ENCODE results near the gene EFNB3. TPM values are rescaled to one million over a fixed set of nuclear protein-coding genes. Genes with fewer than 3 reads are reported as not detected.

EFNB3 gene
- total RNA-seq, 1 experiment from 2014 or later = 0.07 TPM

DNA sequence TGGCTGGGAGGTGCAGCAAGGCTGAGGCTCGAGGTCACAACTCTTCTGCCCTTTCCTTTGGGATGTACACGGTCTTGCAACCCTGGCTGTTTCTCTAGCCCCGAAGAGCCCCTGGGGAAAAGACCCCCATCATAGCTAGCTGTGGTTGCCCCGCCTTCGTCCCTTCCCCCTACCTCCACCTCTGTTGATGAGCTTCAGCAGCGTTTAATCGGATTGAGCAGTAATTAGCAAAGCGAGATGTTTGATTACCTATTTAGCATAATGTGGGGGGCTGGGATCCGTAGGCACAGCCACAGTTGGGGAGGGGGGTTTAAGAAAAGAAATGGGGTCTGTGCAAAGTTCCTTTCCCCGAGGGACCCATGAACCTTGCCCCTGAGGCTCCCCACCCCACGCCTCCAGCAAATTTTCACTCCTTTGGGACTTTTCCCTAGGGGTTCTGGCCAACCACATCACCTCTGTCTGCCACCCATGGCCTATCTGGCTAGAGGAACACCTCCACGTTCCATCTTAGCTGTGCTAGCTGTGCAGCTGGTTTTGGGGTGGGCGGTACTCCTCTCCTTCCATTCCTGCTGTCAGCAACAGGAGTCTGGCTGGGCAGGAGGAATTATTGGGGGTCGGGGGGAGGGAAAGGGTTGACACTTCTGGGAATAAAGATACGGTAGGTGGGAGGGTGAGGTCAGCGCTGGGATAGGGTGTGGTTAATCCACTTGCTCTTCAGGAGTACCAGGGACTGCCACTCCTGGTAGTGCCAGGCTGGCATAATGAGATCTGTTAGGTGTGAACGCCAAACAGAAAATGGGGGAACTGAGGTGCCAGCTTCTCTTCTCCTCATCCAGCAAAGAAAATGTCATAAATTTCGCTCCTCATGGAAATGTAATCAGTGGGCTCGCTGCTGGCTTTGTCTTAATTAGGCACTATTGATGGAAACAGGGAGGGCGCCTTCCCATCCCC lies 11.2 kb downstream of the EFNB3 start:
- no peak for DNase-seq (ENCODE audit: low read depth, low spot score)
- no peak overlapping the region for H2AFZ ChIP-seq (ENCODE audit: low read depth, low read length, poor library complexity, severe bottlenecking)
- CTCF ChIA-PET = interaction anchor here (0.5 to 1.6 kb wide), 6 partner anchors 9 to 156 kb away, joined by 3 to 8 read pairs (median 3); partner anchors contain the start of genes CYB5D1, NAA38, TP53 and WRAP53

GRCh38 chr17:7716901-7717755 lies 12.1 kb downstream of the EFNB3 start, which contains the start of gene DNAH2:
TSS of gene DNAH2 (plus strand) at chr17:7717744. CDS start at chr17:7719735, 1,991 bp downstream.
- Histone ChIP-seq H3K9ac (ENCODE audit: low read length) (peak within 1 kb of the TSS; percentile 71), H3K36me3 (ENCODE audit: control insufficient read depth in 1 of 2, insufficient read depth in 2 of 2, low read length in 2 of 2) (no peaks in the 10 kb centered on the region), H4K20me1 (ENCODE audit: insufficient read depth) (no peaks in the 10 kb centered on the region), H2AFZ (ENCODE audit: low read depth, low read length, poor library complexity, severe bottlenecking) (no peak within 1 kb of the TSS), H3K9me3 (ENCODE audit: control insufficient read depth in 1 of 2, insufficient read depth in 1 of 2, low read depth in 1 of 2, low read length in 2 of 2) (no peaks in the 10 kb centered on the region), H3K9me2 (ENCODE audit: insufficient read depth) (no peaks in the 10 kb centered on the region), H3K27me3 (ENCODE audit: insufficient read depth, low read length) (no peaks in the 10 kb centered on the region), H3K79me2 (ENCODE audit: insufficient read depth, low read length) (no peaks in the 10 kb centered on the region), H3K4me3 (replicated peaks in 1 of 2; ENCODE audit: low read depth in 1 of 2, low read length in 2 of 2) (peak within 1 kb of the TSS; percentile 64 to 70), H3K4me2 (ENCODE audit: low read length) (peak within 1 kb of the TSS; percentile 92), H3K4me1 (ENCODE audit: control insufficient read depth in 1 of 2, insufficient read depth in 2 of 2, low read length in 2 of 2) (peaks cover 12 to 26% of the 10 kb centered on the region in 2 experiments), H3K27ac (ENCODE audit: low read depth, low read length) (peak within 1 kb of the TSS; percentile 70)
- peak; percentile 89 for DNase-seq (ENCODE audit: low read depth, low spot score)
- ChIA-PET CTCF (interaction anchor here (0.5 to 1.6 kb wide), 6 partner anchors 8 to 156 kb away, joined by 3 to 8 read pairs (median 3); partner anchors contain the start of genes CYB5D1, NAA38, TP53 and WRAP53), POLR2A (interaction anchor here (0.7 to 1.5 kb wide), 5 partner anchors 11 to 456 kb away, joined by 3 to 7 read pairs (median 3); partner anchors contain the start of genes TP53 and TRAPPC1), RAD21 (ENCODE audit: low non-redundant PET in 1 of 2, low total read pairs in 2 of 2, uncharacterized antibody in 2 of 2, unreplicated experiment in 2 of 2) (no interaction called here)
- intact Hi-C loops (cut with micrococcal nuclease) = loop anchor here (1.0 kb wide), 1 partner anchor 120 kb away; no protein-coding TSS in a partner anchor
- ATAC-seq = peak; percentile 91
- BruUV-seq (replicated peaks) = no TSS peak
- TF ChIP-seq, protein P1, sequence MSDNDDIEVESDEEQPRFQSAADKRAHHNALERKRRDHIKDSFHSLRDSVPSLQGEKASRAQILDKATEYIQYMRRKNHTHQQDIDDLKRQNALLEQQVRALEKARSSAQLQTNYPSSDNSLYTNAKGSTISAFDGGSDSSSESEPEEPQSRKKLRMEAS (IDR thresholded peaks at IDR 0.05) = no peak; the same call in 1 of the 2 replicates
- TF ChIP-seq TCF7L2 (IDR thresholded peaks at IDR 0.05; ENCODE audit: borderline replicate concordance, extremely low read depth, insufficient read depth, insufficient read length) (no peak), SIN3A (IDR thresholded peaks at IDR 0.05; ENCODE audit: low read depth) (no peak), SP1 (IDR thresholded peaks at IDR 0.05; ENCODE audit: low read depth) (peak; percentile 97), JUND (IDR thresholded peaks at IDR 0.05) (no peak; the same call in none of the 2 replicates), YY1 (IDR thresholded peaks at IDR 0.05; ENCODE audit: extremely low read depth, insufficient replicate concordance, low read depth, low read length) (peak; percentile 58), RAD21 (IDR thresholded peaks at IDR 0.05; ENCODE audit: low read depth) (peak; percentile 72), ZFX (IDR thresholded peaks at IDR 0.05) (no peak), CEBPB (IDR thresholded peaks at IDR 0.05; ENCODE audit: low read depth) (no peak), POLR2AphosphoS5 (IDR thresholded peaks at IDR 0.05; ENCODE audit: low read depth, low read length) (peak; percentile 54), POLR2A (IDR thresholded peaks at IDR 0.05; ENCODE audit: borderline replicate concordance, extremely low read depth, insufficient read depth, insufficient read length) (peak; percentile 47), EGR1 (IDR thresholded peaks at IDR 0.05; ENCODE audit: low read depth) (no peak), ZNF274 (IDR thresholded peaks at IDR 0.05; ENCODE audit: low read depth, low read length) (no peak), FOSL1 (IDR thresholded peaks at IDR 0.05; ENCODE audit: low read depth) (no peak)
- TF ChIP-seq, protein P2, sequence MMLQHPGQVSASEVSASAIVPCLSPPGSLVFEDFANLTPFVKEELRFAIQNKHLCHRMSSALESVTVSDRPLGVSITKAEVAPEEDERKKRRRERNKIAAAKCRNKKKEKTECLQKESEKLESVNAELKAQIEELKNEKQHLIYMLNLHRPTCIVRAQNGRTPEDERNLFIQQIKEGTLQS (IDR thresholded peaks at IDR 0.05) = no peak

More for the DNA sequence above, 11.2 kb downstream of the EFNB3 start:
- Histone ChIP-seq H3K4me3 (replicated peaks in 1 of 2; ENCODE audit: low read depth in 1 of 2, low read length in 2 of 2) (peak overlapping the region; percentile 64 to 70), H3K79me2 (ENCODE audit: insufficient read depth, low read length) (no peaks in the 10 kb centered on the region), H3K9me3 (ENCODE audit: control insufficient read depth in 1 of 2, insufficient read depth in 1 of 2, low read depth in 1 of 2, low read length in 2 of 2) (no peaks in the 10 kb centered on the region), H3K36me3 (ENCODE audit: control insufficient read depth in 1 of 2, insufficient read depth in 2 of 2, low read length in 2 of 2) (no peaks in the 10 kb centered on the region), H3K9ac (ENCODE audit: low read length) (peak overlapping the region; percentile 71), H3K4me2 (ENCODE audit: low read length) (peak overlapping the region; percentile 92), H4K20me1 (ENCODE audit: insufficient read depth) (no peaks in the 10 kb centered on the region), H3K27me3 (ENCODE audit: insufficient read depth, low read length) (no peaks in the 10 kb centered on the region), H3K9me2 (ENCODE audit: insufficient read depth) (no peaks in the 10 kb centered on the region), H3K4me1 (ENCODE audit: control insufficient read depth in 1 of 2, insufficient read depth in 2 of 2, low read length in 2 of 2) (peaks cover 12 to 25% of the 10 kb centered on the region in 2 experiments), H3K27ac (ENCODE audit: low read depth, low read length) (peak overlapping the region; percentile 70)
- intact Hi-C loops (cut with micrococcal nuclease) = no loop called here
- no peak for ATAC-seq
- ChIA-PET RAD21 (ENCODE audit: low non-redundant PET in 1 of 2, low total read pairs in 2 of 2, uncharacterized antibody in 2 of 2, unreplicated experiment in 2 of 2) (no interaction called here), POLR2A (interaction anchor here (0.7 to 1.5 kb wide), 5 partner anchors 10 to 457 kb away, joined by 3 to 7 read pairs (median 3); partner anchors contain the start of genes TP53 and WRAP53)
- BruUV-seq (replicated peaks) = TSS peak; percentile 82
- no peak for TF ChIP-seq YY1 (IDR thresholded peaks at IDR 0.05; ENCODE audit: extremely low read depth, insufficient replicate concordance, low read depth, low read length)
- no peak for TF ChIP-seq FOSL1 (IDR thresholded peaks at IDR 0.05; ENCODE audit: low read depth)
- no peak for TF ChIP-seq JUND (IDR thresholded peaks at IDR 0.05)
- TF ChIP-seq SIN3A (IDR thresholded peaks at IDR 0.05; ENCODE audit: low read depth) = no peak

All from HCT116 (cell line).